Mesothelial cell of epicardium (in vitro differentiated cells): ENCODE measurements around the gene CTNNAL1. TPM values are rescaled to one million over a fixed set of nuclear protein-coding genes. Genes with fewer than 3 reads are reported as not detected.

Experiments
- DNase-seq, 2 experiments: peaks; one replicate each; pipeline ENCODE4 v3.0.0; 2021; ENCODE audit warnings: low spot score in 2 of 2; ENCODE audit not compliant: unreplicated experiment in 2 of 2
- H3K27ac Mint-ChIP-seq: 2 replicates; pipeline ENCODE4 v1.8.0; 2021; ENCODE audit warnings: mixed read lengths
- H3K27me3 Mint-ChIP-seq: 2 replicates; pipeline ENCODE4 v1.8.0; 2021; ENCODE audit warnings: low read depth, mixed read lengths
- H3K36me3 Mint-ChIP-seq: 2 replicates; pipeline ENCODE4 v1.8.0; 2021; ENCODE audit warnings: mixed read lengths
- H3K4me1 Mint-ChIP-seq: 2 replicates; pipeline ENCODE4 v1.8.0; 2021; ENCODE audit warnings: mixed read lengths
- H3K4me3 Mint-ChIP-seq: 2 replicates; pipeline ENCODE4 v1.8.0; 2021; ENCODE audit warnings: mild to moderate bottlenecking, moderate library complexity, mixed read lengths
- H3K9me3 Mint-ChIP-seq: 2 replicates; pipeline ENCODE4 v1.8.0; 2021; ENCODE audit warnings: mixed read lengths
- total RNA-seq: library from RNA; stranded (reverse); gene quantifications from 3 replicates; pipeline ENCODE4 v1.2.1, GENCODE V29; 2021
- TF ChIP-seq, protein P1 (sequence below): fragments of 200-600 bp; sonication (generic); IDR thresholded peaks from one replicate; pipeline ENCODE4 v1.5.0; 2021; ENCODE audit warnings: antibody characterized with exemption; ENCODE audit not compliant: unreplicated experiment

The CTNNAL1 gene
- total RNA-seq, 1 donor from 2014 or later, result 26.7 TPM

DNA sequence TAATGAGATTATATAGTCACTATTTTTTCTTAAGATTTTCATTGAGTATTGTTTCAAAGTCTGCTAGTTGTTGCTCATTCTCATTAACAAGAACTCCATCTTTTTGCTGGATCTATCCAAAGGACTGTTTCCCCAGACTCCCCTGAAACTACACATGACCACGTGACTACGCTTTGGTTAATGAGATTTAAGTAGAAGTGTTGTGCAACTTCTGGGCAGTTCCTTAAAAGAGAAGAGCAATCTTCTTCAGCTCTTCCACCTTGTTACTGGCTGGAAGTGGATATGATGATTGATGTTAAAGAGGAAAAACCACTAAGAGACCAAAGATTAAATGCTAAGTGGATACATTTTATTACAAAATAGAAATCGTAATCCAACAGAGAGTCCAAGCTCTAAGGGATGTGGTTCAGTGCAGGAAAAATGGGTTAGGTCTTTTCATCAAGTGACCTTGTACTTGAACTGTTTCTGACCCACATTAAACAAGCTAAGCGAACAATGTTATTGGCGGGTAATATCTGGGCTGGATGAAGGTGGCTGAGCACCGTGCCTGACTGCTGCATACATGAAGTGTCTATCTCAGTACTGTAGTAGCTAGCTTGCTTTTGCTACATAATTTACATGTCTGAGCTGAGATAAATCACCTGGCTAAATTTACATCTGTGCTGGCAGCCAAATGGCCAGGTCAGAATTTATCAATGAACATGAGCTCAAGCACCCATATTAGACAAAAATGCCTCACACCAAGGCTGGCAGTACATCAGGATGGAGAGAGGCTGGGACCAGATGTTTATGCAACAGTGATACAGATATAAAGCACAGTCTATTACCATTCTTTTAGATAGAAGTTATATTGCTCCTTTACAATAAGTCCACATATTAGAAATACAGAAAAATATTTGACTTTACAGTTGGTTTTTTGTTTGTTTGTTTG is 7.5 kb upstream of the CTNNAL1 start:
- H3K9me3 Mint-ChIP-seq, result no peaks in the 10 kb centered on the region
- DNase-seq, result no peak
- H3K4me1 Mint-ChIP-seq, result peaks cover 11% of the 10 kb centered on the region
- peaks cover 12% of the 10 kb centered on the region for H3K36me3 Mint-ChIP-seq
- TF ChIP-seq, protein P1, sequence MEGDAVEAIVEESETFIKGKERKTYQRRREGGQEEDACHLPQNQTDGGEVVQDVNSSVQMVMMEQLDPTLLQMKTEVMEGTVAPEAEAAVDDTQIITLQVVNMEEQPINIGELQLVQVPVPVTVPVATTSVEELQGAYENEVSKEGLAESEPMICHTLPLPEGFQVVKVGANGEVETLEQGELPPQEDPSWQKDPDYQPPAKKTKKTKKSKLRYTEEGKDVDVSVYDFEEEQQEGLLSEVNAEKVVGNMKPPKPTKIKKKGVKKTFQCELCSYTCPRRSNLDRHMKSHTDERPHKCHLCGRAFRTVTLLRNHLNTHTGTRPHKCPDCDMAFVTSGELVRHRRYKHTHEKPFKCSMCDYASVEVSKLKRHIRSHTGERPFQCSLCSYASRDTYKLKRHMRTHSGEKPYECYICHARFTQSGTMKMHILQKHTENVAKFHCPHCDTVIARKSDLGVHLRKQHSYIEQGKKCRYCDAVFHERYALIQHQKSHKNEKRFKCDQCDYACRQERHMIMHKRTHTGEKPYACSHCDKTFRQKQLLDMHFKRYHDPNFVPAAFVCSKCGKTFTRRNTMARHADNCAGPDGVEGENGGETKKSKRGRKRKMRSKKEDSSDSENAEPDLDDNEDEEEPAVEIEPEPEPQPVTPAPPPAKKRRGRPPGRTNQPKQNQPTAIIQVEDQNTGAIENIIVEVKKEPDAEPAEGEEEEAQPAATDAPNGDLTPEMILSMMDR, result no peak
- H3K27ac Mint-ChIP-seq, result peak overlapping the region; percentile 12
- H3K4me3 Mint-ChIP-seq, result no peak overlapping the region
- no peaks in the 10 kb centered on the region for H3K27me3 Mint-ChIP-seq

DNA sequence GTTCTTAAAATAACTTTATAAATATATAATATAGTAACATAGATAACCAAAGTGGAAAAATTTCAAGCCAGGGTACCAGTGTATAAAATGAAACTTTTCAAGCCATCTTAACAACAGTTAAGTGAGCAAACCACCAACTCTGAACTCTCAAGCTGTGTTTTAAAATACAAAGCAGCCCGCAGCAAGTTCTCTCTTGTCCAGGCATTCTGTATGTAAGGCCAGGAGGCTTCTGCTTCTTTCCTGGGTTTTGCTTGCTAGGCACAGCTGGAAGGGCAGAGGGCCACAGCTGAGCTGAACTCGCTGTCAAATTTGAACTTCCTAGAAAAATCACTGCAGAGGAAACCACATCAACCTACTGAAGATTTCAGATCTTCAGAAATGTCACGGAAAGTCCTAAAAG is 6.8 kb upstream of the CTNNAL1 start:
- TF ChIP-seq, protein P1, result no peak
- Mint-ChIP-seq H3K4me3 (no peak overlapping the region), H3K27ac (no peak overlapping the region), H3K27me3 (no peaks in the 10 kb centered on the region), H3K36me3 (peaks cover 12% of the 10 kb centered on the region), H3K4me1 (peaks cover 7% of the 10 kb centered on the region), H3K9me3 (no peaks in the 10 kb centered on the region)
- no peak for DNase-seq

DNA sequence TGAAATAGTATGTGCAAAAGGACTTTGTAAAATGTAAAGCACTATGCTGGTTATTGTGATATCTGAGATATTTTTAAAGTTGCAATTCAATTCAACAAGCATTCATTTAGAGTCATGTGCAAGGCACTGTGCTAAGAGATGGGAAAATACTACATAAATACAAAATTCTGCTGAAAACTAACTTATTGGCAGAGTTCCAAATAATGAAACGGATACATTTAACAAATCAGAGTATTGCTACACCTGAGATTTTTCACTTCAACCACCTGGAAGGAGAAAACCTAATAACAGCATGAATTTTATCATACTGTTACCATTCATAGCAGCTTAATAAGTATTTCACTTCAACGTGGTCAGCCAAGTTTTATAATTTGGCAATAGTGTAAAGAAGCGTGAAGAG is 6.1 kb upstream of the CTNNAL1 start:
- peaks cover 12% of the 10 kb centered on the region for H3K4me1 Mint-ChIP-seq
- no peaks in the 10 kb centered on the region for H3K27me3 Mint-ChIP-seq
- H3K4me3 Mint-ChIP-seq, result no peak overlapping the region
- H3K27ac Mint-ChIP-seq, result no peak overlapping the region
- TF ChIP-seq, protein P1, result no peak
- peaks cover 12% of the 10 kb centered on the region for H3K36me3 Mint-ChIP-seq
- no peaks in the 10 kb centered on the region for H3K9me3 Mint-ChIP-seq
- DNase-seq, result no peak

DNA sequence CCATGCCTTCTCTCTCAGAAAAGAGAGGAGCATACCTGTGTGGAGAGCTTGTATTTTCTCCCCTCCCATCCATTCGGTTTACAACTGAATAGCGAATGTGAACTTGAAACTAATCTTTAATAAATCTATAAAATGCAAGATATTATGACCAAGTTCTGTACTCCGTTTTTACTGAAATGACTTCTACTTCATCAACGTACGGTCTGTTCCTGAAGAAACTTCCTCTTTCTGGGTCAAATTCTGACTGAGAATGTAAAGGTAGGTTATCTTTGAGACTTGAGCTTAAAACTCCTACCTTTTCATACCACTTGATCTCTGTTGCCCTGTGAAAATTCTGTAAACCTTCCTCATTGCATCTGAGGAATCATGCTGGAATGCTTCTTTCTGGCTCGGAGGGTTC is 4.2 kb upstream of the CTNNAL1 start:
- H3K9me3 Mint-ChIP-seq, result no peaks in the 10 kb centered on the region
- no peak overlapping the region for H3K27ac Mint-ChIP-seq
- H3K27me3 Mint-ChIP-seq, result no peaks in the 10 kb centered on the region
- DNase-seq, result no peak
- peaks cover 17% of the 10 kb centered on the region for H3K4me1 Mint-ChIP-seq
- H3K4me3 Mint-ChIP-seq, result no peak overlapping the region
- H3K36me3 Mint-ChIP-seq, result peaks cover 8% of the 10 kb centered on the region
- TF ChIP-seq, protein P1, result no peak

- TF ChIP-seq, protein P1, result no peak
- Mint-ChIP-seq H3K27ac (no peak overlapping the region), H3K4me3 (no peak overlapping the region), H3K9me3 (no peaks in the 10 kb centered on the region), H3K4me1 (peaks cover 19% of the 10 kb centered on the region), H3K36me3 (peaks cover 8% of the 10 kb centered on the region), H3K27me3 (no peaks in the 10 kb centered on the region)
- DNase-seq, result no peak
Measured at GRCh38 chr9:109017061-109017460, 3.8 kb upstream of the CTNNAL1 start.
